HG03025 (cell line): ENCODE results near the gene BRD7.

ENCODE experiments used
- ATAC-seq: cut with Tn5 transposase; IDR thresholded peaks from one replicate; pipeline ENCODE4 v1.9.1; 2021; ENCODE audit warnings: mild to moderate bottlenecking, moderate library complexity; ENCODE audit not compliant: unreplicated experiment, low FRiP score

The BRD7 gene

DNA sequence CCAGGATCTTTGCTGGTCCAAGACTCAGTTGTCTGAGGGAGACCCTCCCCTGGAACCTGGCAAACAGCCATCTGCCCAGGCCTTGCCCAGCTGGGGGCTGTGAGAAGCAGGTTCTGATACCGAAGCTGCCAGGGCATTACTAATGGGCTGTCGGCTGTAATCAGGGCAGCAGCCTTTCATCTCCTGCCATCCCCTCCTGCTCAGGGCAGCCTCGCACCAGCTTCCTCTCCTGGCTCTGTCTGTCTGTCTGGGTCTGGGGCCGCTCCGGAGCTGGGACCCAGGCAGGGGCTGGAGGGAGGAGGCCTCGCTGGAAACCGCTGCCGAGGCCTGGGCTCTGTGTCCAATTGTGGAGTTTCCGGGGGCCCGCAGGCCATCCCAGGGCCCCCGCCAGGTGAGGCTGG is 21.6 kb upstream of the BRD7 start:
- ATAC-seq = no peak

DNA sequence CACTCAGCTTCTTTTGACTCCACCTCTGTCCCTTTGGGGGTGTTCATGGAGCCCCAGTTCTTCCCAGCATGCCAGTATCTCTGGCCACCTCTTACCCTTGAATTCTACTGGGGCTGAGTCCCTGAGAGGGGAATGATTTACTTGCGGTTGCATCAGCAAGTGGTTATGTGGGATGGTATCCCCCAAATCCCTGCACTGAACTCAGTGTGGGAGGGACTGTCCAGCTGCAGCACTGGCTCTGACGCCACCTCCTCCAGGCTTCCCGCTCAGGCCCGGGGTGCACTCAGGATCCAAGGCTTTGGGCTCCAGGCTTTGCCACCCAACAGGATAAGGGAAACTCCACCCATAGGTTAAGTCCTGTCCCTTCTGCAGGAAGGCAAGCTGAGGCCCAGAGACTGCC is 21.1 kb upstream of the BRD7 start:
- ATAC-seq = no peak

DNA sequence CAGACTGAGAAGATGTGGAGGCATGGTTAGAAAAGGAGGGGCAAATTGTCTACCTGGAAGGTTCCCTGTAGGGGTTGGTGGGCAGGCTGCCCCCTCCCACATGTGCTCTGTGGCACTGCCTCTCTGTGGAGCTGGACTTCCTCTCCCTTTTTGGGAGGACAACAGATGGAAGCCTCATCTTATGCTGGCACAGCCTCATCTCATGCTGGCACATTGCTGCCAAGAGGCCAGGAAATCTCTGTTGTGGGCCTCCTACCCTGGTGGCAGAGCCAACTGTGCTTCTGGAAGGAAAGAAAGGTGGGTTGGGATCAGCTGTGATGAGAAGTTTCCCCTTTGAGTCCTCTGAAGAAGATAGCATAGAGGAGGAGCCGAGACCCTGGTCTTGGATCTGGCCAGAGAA is 19.7 kb upstream of the BRD7 start:
- ATAC-seq = no peak

DNA sequence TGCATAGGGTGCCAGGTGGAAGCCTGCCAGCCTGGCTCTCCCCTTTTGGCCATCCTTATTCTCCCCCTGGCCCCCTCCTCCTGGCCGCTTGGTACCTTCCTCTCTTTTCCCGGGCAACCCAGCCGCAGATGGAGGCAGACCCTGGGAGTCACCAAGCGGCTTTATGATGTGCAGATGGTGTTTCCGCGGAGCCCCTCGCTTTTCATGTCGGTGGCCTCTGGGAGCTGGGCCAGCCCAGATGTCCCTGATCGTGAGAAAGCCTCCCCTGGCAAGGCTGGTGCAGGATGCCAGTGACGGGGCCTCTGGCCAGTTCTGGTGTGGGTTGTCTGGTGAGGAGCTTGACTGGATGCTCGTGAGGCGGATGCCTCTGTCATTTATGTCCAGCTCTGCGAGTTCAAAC is 18.0 kb upstream of the BRD7 start:
- no peak for ATAC-seq

DNA sequence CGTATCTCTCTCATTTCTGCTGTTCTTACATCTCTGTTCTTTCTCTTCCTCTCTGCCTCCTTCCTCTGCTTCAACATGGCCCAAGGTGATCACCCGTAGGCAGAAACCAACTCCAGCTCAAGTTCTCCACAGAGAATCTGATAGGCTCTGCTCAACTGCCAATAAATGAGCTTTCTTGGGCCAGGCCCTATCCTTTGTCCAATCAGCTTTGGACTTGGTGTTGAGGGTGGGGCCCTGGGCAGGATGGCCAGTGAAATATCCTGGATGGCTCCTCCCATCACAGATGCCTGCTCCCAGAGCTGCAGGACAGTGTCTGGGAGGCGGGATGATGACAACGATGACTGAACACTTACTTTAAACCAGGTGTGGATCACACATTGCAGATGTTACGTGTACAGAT is 17.4 kb upstream of the BRD7 start:
- no peak for ATAC-seq

DNA sequence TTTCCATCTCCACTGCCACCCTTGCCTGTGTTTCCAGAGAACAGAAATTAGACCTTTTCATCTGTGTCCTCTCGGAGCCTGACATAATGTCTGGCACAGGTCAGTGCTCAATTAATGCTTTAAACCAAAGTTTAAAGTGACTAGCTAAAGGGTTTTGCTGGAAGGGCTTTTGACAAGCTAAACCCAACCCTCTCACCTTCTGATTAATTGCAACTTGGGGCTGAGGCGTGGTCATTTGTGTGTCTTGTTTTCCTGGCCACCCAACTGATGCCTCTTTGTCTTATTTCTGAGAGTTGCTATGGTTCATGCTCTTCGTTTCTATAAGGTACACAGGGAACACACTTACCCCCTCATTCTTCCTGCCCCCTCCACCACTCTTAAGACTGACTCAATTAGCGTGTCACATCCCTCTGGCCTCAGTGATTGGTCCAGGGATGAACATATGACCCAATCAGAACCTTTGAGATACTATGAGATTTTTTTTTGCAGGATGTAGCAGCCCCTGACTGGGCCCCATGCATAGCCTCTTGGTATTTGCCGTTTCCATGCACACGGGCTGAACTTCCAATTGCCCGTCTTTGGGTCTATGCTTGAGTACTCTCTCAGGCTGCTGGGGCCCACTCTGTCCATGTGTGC is 15.8 kb upstream of the BRD7 start:
- no peak for ATAC-seq

DNA sequence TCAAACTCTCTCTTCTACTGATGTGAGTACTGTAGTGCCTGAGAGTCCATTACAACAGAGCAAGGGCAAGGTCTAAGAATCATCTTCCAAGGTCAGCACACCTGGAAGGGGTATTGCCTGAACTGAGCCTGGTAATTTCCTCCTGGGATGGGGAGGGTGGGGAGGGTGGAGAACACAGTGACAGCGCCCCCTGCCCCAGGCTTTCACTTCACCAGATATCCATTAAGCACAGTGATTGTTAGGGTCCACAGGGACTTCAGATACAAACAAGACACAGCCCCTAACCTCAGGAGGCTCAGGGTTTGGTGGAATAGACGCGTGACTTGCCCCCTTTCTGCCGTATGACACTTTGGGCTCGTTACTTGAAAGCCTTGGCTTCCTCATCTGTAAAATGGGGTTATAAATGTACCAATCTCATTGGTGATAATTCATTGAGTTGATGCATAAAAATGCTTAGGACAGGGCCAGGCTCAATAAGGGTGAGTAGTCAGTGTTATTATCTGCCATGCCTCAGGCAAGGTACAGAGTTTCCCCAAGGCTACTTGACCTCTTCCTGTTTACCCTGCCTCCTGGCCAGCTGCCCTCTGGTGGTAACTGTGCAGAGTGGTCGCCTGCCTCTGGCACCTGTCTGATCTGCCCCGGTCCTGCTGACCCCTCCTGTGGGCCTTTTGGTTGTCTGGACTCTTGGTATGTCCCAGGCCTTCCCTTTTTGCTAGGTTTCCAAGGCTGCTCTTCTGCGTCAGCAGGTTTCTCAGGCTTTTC is 13.1 kb upstream of the BRD7 start:
- no peak for ATAC-seq

DNA sequence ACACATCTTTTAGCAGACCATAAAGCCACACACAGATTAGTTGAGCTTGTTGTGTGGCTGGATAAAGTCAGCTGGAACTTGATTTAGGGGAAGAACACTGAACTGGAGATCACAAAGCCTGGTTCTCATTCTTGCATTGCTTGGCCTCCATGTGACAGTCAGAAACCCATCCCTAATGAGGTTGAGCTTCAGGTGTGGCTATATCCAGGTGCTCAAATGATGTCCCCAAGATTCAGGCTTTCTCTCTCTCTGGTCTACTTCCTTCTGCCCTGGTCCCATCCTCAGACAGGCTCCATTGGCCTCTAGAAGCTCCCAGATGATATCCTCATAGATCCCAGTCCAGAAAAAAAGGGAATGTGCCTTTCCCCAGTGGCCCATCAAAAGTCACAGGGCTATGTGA is 9.6 kb upstream of the BRD7 start:
- no peak for ATAC-seq

DNA sequence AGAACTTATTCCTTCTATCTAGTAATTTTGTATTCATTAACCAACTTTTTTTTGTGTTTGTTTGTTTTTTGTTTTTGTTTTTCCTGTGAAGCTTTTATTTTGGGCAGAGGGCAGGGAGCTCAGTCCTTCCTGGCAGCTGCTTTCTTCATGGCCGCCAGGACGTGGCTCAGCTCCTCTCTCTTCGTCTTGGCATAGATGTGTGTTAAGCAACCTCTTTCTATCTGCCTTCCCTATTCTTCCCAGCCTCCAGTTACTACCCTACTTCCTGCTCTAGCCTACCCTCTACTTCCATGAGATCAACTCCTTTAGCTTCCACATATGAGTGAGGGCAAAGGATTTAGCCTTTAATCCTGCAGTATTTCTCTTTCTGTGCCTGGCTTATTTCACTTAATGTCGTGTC is 8.2 kb upstream of the BRD7 start:
- ATAC-seq = no peak

DNA sequence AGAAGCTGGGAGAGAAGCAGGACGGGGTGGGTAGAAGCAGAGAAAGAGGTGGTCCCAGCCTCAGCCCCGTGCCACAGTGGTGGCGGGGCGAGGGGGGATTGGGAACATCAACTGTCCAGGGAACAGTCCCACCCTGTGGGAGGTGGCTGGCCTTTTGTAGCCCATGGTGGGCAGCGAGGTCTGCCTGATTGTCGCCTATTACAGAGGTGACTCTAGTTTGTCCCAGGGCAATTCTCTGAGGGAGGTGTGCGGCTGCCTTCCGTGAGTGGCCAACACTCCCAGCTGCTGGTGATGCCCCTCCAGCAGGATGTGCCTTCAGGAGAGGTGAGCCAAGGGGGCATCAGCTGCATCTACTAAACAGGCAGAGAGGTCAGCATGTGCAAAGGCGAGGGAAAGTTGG is 5.0 kb upstream of the BRD7 start:
- no peak for ATAC-seq

DNA sequence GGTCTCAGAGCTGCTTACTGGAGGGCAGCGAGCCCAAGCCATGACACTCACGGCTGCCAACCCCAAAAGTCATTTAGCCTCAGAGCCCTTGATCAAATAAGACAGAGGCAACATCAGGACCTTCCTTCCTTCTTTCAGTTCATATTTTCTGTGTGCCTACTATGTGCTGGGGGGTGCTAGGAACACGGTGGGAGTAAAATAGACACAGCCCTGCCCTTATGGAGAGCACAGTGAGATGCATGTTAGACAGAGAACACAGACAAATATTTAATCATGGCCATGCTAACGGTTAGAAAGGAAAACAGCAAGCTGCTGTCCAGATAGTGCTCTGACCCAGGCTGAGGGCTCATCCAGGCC is 4.5 kb upstream of the BRD7 start:
- no peak for ATAC-seq

DNA sequence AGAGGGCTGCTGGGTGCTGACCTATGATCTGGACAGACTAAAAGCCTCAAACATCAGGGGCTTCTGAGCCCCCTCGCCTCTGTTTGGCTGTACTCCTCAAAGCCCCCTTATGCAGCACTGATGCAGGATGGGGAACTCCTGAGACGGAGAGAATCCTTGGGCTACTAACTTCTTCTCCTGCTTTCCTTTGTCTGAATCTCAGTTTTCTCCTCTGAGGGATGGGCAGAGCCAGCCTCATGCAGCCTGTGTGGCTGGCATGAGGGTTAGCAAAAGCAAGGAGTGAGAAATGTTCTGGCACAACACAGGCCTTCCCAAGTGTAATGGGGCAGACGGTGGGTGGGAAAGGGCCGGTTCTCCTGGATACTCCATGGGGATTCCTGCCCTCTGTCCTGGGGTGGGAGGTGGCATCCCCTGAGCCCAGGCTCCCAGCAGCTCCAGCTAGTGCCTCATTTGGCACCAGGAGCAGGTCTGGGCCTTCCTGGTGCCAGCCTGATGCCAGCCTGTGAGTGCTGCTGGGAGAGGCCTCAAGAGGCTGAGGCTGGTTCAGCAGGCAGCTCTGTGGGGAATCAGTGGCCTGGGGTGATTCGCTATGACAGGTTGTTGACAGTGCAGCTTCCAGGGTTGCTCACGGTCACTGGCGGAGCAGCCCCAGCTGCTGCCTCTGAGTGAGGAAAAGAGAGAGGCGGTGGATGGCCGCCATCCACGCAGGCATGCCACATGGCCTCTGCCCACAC is 4.0 kb upstream of the BRD7 start:
- ATAC-seq = no peak

DNA sequence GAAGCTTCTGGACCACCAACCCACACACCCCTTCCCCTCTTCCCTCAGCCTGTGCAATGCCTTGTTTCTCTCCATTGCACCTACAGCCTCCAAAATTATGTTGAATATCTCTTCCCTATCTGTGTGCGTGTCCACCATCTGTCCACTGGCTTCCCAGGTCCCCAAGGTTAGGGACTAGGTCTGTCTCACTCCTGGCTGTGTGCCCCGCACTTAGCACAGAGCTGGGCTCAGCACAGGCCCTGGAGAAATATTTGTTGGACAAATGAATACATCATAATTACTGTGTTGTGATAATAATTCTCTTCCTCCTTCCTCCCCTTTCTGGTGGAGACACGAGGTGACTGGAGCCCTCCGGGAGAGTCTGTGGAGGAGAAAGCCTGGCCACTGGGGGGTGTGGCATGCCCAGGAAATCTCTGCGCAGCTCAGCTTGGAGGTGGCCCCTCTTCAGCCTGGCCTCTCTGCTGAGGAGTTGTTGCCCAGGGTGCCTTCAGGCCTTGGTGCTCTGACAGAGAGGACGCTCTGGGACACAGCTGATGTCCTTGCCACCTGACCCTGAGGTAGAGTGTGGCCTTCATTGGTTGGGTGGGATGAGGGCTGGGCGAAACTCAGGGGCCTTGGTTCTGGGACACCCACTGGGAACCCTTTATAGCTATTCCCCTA is 3.3 kb upstream of the BRD7 start:
- no peak for ATAC-seq

DNA sequence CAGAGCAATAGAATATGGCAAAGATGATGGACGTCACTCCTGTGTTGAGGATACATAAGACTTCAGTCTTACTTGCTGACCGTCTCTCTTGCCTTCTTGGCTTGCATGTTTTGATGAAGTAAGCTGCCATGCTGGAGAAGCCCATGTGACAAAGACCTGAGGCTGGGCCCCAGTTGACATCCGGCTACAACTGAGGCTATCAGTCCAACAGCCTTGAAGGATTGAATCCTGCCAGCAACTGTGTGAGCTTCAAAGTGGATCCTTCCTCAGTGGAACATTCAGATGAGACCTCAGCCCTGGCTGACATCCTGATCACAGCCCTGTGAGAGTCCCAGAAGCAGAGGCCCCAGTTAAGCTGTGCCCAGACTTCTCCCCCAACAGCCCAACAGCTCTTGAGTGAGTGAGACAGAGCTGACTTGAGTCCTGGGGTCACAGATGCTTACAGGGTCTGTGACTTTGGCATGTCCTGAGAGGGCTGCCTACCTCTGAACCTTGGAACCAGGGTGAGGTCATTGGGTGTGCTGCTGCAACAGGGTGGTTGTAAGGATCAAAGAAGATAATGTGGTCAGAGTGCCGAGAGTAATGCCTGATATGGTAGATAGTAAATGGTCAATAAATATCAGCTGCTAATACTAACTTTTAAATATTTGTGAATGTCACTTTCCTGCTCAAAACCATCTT is 2.4 kb upstream of the BRD7 start:
- ATAC-seq = no peak

DNA sequence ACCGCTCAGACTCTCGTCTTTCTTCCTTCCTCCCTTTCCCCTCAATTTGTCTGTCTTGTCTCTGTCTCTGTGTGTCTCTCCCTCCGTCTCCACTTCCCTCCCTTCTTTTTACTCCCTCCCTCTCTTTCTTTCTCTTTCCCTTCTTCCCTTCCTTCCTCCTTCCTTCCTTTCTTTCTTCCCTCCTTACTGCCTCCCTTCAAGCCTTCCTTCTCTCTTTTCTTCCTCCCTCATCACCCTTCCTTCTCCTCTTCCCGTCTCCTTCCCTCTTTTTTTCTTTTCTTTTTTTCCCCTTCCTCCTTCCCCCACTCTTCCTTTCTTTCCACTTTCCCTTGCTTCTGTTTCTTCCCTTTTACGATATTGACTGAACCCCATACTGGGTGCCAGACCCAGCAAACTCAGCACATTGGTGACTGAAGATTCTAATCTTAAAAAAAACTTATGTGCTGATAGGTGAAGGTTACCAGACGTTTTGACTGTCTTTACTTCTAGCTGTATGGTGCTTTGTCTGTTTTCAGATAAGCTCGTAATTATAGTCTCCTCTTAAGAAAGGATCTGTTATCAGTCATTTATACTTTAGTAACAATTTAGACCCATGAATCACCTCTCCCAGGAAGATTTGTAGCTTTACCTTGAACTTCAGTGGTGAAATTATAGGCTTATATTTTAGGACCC is 481 bp upstream of the BRD7 start:
- ATAC-seq = no peak

DNA sequence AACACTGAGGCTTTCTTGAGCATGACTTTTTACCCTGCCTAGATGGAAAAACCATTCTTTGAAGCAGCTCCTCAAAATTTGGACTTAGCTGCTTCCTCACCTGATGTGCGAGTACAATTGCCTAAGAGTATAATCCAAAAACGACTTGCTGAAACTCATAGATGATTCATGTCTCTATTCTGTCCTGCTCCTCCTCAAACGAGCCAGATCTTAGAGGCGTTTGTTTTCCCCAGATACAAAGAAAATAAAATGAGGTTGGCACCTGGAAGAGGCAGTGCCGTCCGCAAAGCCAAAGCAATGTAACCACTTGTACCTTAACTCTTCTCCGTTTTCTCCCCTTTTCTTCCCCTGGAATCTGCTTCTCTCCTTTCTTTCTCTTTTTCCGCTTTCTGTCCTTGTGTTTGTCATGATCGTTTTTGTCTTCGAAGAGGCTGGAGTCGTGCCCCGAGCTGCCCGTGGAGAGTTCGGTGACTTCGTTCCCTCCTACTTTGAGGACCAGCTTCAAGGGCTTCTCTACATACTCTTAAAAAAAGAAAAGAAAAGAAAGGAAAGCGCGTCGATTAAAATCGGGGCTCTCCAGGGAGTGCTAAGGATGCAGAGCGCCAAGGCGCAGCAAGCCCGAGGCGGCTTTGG is 895 bp downstream of the BRD7 start:
- ATAC-seq = no peak

DNA sequence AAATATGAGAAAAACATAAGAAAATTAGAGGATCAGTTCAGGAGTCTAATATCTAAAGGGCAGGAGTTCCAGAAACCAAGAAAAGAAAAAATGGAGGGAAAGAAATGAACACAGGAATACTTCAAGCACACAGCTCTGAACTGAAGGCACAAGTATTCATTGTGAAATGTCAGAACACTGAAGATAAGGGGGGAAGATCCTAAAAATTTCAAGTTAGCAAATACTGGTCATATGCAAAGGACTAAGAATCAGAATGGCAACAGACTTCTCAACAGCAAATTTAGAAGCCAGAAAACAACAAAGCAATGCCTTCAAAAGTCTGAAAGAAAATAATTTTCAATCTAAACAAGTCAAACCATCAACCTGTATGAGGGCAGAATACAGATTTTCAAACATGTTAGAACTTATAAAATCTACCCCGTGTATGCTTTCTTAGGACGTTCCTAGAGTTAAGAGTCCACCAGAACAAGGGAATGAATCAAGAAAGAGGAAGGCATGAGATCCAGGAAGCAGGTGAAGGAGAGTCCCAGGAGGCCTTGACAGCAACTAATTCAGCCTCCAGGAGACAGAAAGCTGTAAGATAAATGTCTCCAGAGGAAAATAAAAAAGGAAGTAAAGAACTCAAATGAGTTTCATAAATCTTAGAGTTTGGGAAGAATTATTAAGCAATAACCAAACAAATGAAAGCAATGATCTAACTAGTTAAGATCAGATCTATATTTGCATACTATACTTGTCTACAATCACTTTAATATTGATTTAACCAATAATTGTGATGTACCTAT is 2.8 kb downstream of the BRD7 start:
- ATAC-seq = no peak

DNA sequence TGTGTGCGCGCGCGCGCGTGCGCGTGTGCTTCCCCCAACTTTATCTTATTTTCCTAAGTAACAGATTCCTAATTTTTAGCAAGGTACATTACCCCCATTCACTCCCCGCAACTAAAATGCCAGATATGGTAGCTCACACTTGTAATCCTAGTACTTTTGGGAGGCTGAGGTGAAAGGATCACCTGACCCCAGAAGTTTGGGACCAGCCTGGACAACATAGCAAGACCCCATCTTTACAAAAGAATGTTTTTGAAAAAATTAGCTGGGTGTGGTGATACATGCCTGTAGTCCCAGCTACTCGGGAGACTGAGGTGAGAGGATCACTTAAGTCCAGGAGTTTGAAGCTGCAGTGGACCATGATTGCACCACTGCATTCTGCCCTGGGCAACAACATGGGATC is 5.1 kb downstream of the BRD7 start:
- ATAC-seq = no peak

DNA sequence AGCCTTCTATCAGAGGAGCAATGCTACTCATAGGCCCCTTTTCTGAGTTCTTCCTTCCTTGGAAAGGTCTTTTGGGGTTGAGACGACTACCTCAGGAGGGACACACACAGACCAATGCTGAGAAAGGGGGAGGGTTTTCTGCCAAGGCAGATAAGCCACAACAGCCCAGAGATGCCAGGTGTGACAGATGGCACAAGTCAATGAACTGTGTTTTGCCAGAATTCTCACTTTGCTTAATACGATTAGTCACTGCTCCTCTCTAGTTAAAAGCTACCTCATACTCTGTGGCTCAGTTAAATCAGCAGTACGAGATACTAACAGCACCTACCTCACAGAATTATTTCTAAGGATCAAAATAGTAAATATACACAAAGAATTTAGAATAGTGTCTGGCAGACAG is 8.0 kb downstream of the BRD7 start:
- no peak for ATAC-seq
